Nephron progenitor cell (in vitro differentiated cells): Measurements from ENCODE around the gene ECE1.
A peak's percentile ranks its signal among the peaks of the same experiment; 100 is the strongest.

Source experiments
- DNase-seq: peaks from one replicate; pipeline ENCODE4 v3.0.0; 2021
- H3K27ac Mint-ChIP-seq: 2 replicates; pipeline ENCODE4 v1.8.0; 2021; ENCODE audit warnings: mild to moderate bottlenecking, moderate library complexity, mixed read lengths
- H3K27me3 Mint-ChIP-seq: 2 replicates; pipeline ENCODE4 v1.8.0; 2021; ENCODE audit warnings: mild to moderate bottlenecking, low read depth, mixed read lengths; ENCODE audit not compliant: poor library complexity
- H3K36me3 Mint-ChIP-seq: 2 replicates; pipeline ENCODE4 v1.8.0; 2021; ENCODE audit warnings: low read depth, mixed read lengths
- H3K4me1 Mint-ChIP-seq: 2 replicates; pipeline ENCODE4 v1.8.0; 2021; ENCODE audit warnings: mixed read lengths
- H3K4me3 Mint-ChIP-seq: 2 replicates; pipeline ENCODE4 v1.8.0; 2021; ENCODE audit warnings: mild to moderate bottlenecking, moderate library complexity, mixed read lengths
- H3K9me3 Mint-ChIP-seq: 2 replicates; pipeline ENCODE4 v1.8.0; 2021; ENCODE audit warnings: mild to moderate bottlenecking, moderate library complexity, mixed read lengths
- TF ChIP-seq, protein P1 (sequence below): fragments of 200-600 bp; sonication (generic); IDR thresholded peaks from 2 replicates; pipeline ENCODE4 v1.5.0; 2021; ENCODE audit warnings: antibody characterized with exemption

The ECE1 gene

GRCh38 chr1:21327566-21328323 lies 37.5 kb upstream of the ECE1 start:
- Mint-ChIP-seq H3K27ac (peak overlapping the region; percentile 44), H3K36me3 (no peaks in the 10 kb centered on the region), H3K4me1 (peaks cover 93% of the 10 kb centered on the region), H3K9me3 (no peaks in the 10 kb centered on the region), H3K27me3 (peaks cover 11% of the 10 kb centered on the region), H3K4me3 (peak overlapping the region; percentile 37)
- TF ChIP-seq, protein P1, sequence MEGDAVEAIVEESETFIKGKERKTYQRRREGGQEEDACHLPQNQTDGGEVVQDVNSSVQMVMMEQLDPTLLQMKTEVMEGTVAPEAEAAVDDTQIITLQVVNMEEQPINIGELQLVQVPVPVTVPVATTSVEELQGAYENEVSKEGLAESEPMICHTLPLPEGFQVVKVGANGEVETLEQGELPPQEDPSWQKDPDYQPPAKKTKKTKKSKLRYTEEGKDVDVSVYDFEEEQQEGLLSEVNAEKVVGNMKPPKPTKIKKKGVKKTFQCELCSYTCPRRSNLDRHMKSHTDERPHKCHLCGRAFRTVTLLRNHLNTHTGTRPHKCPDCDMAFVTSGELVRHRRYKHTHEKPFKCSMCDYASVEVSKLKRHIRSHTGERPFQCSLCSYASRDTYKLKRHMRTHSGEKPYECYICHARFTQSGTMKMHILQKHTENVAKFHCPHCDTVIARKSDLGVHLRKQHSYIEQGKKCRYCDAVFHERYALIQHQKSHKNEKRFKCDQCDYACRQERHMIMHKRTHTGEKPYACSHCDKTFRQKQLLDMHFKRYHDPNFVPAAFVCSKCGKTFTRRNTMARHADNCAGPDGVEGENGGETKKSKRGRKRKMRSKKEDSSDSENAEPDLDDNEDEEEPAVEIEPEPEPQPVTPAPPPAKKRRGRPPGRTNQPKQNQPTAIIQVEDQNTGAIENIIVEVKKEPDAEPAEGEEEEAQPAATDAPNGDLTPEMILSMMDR, result no peak
- no peak for DNase-seq

GRCh38 chr1:21326861-21327344 lies 36.6 kb upstream of the ECE1 start:
- H3K4me1 Mint-ChIP-seq, result peaks cover 95% of the 10 kb centered on the region
- H3K9me3 Mint-ChIP-seq, result no peaks in the 10 kb centered on the region
- H3K27ac Mint-ChIP-seq, result no peak overlapping the region
- TF ChIP-seq, protein P1, result no peak
- no peaks in the 10 kb centered on the region for H3K36me3 Mint-ChIP-seq
- peak; percentile 35 for DNase-seq
- H3K27me3 Mint-ChIP-seq, result peaks cover 11% of the 10 kb centered on the region
- H3K4me3 Mint-ChIP-seq, result no peak overlapping the region

- TF ChIP-seq, protein P1, result no peak
- peaks cover 11% of the 10 kb centered on the region for H3K27me3 Mint-ChIP-seq
- H3K4me3 Mint-ChIP-seq, result peak overlapping the region; percentile 62
- H3K36me3 Mint-ChIP-seq, result no peaks in the 10 kb centered on the region
- peak overlapping the region; percentile 94 for H3K27ac Mint-ChIP-seq
- H3K9me3 Mint-ChIP-seq, result no peaks in the 10 kb centered on the region
- H3K4me1 Mint-ChIP-seq, result peaks cover 97% of the 10 kb centered on the region
- no peak for DNase-seq
These were observed 35.6 kb upstream of the ECE1 start for GRCh38 chr1:21325731-21326387.

- Mint-ChIP-seq H3K27me3 (peaks cover 11% of the 10 kb centered on the region), H3K9me3 (no peaks in the 10 kb centered on the region), H3K4me1 (peaks cover 97% of the 10 kb centered on the region), H3K36me3 (no peaks in the 10 kb centered on the region), H3K27ac (peak overlapping the region; percentile 94), H3K4me3 (peak overlapping the region; percentile 62)
- TF ChIP-seq, protein P1, result no peak
- DNase-seq, result no peak
These were observed 35.0 kb upstream of the ECE1 start for GRCh38 chr1:21325231-21325718.

- peak overlapping the region; percentile 62 for H3K4me3 Mint-ChIP-seq
- peaks cover 14% of the 10 kb centered on the region for H3K27me3 Mint-ChIP-seq
- peak overlapping the region; percentile 94 for H3K27ac Mint-ChIP-seq
- no peaks in the 10 kb centered on the region for H3K36me3 Mint-ChIP-seq
- DNase-seq, result peak; percentile 53
- H3K4me1 Mint-ChIP-seq, result peaks cover 98% of the 10 kb centered on the region
- H3K9me3 Mint-ChIP-seq, result no peaks in the 10 kb centered on the region
- TF ChIP-seq, protein P1, result no peak
These were observed 34.3 kb upstream of the ECE1 start for GRCh38 chr1:21324368-21325141.
